Measurements from ENCODE around the gene CHIC2.
A peak's percentile ranks its signal among the peaks of the same experiment; 100 is the strongest.

Gene CHIC2

DNA sequence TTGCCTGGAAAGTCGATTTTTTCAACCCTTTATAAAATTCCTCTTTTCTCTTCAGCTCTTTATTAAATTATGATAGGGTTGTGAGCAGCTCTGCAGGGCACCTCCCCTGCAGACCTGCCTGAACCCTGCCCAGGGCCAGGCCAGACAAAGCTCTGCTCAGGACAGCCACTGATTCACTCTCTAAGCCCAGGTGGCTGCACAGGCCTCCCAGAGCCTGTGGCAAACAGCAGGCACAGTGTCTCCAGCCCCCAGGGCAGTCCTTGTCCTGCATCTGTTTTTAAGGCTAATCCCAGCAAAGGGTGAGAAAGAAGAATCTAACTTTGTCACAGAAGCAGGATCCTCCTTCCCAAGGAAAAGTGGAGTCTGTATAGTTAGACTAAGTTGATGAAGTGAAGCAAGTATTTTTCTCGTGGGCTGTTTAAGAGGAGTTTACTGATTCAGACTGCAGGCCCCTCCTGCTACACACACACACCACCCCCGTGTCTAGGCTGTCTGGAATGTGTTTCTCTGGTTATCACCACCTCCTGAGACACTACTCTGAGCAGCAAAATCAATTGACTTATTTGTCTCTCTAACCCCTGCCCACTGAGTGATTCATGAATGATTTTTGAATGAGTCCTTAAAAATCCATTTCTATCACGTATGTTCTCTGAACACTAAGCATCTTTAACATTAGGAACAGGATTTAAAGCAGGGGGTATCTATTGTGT, 101.7 kb downstream of the CHIC2 start:
- H3K36me3 ChIP-seq (ENCODE audit: low read depth): no peaks in the 10 kb centered on the region
- H3K9me3 ChIP-seq (ENCODE audit: severe bottlenecking): no peaks in the 10 kb centered on the region
- H3K27me3 ChIP-seq (ENCODE audit: insufficient read depth, poor library complexity, severe bottlenecking): no peaks in the 10 kb centered on the region
- ATAC-seq (ENCODE audit: low read depth): peak; percentile 95
- DNase-seq (ENCODE audit: low spot score): no peak
- peaks cover 22% of the 10 kb centered on the region for H3K4me1 ChIP-seq (ENCODE audit: insufficient read depth, poor library complexity, severe bottlenecking)
- no peak overlapping the region for H3K4me3 ChIP-seq (ENCODE audit: severe bottlenecking)
- TF ChIP-seq, protein P1, sequence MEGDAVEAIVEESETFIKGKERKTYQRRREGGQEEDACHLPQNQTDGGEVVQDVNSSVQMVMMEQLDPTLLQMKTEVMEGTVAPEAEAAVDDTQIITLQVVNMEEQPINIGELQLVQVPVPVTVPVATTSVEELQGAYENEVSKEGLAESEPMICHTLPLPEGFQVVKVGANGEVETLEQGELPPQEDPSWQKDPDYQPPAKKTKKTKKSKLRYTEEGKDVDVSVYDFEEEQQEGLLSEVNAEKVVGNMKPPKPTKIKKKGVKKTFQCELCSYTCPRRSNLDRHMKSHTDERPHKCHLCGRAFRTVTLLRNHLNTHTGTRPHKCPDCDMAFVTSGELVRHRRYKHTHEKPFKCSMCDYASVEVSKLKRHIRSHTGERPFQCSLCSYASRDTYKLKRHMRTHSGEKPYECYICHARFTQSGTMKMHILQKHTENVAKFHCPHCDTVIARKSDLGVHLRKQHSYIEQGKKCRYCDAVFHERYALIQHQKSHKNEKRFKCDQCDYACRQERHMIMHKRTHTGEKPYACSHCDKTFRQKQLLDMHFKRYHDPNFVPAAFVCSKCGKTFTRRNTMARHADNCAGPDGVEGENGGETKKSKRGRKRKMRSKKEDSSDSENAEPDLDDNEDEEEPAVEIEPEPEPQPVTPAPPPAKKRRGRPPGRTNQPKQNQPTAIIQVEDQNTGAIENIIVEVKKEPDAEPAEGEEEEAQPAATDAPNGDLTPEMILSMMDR (IDR thresholded peaks at IDR 0.05; ENCODE audit: poor library complexity, severe bottlenecking): no peak
- peak overlapping the region; percentile 84 for H3K27ac ChIP-seq (ENCODE audit: poor library complexity, severe bottlenecking)

DNA sequence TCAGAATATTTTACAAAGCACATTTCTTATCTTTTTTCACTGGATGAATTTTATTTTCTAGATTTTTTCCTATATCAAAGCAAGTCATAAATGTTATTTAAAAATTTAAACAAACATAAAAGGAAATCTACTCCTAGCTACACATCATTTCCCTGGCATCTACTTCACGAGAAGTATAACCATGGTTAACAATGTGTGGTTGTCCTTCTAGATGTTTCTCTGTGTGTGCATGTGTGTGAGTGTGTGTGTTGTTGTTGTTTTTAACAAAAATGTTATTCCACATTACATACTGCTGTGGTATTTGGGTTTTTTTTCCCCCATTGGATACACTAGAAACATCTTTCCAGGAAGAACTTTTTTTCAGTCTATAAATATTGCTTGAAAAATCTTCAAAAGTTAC, 103.1 kb downstream of the CHIC2 start:
- no peaks in the 10 kb centered on the region for H3K36me3 ChIP-seq (ENCODE audit: low read depth)
- TF ChIP-seq, protein P1 (IDR thresholded peaks at IDR 0.05; ENCODE audit: poor library complexity, severe bottlenecking): no peak
- DNase-seq (ENCODE audit: low spot score) (no peak), ATAC-seq (ENCODE audit: low read depth) (no peak)
- no peaks in the 10 kb centered on the region for H3K9me3 ChIP-seq (ENCODE audit: severe bottlenecking)
- no peaks in the 10 kb centered on the region for H3K27me3 ChIP-seq (ENCODE audit: insufficient read depth, poor library complexity, severe bottlenecking)
- H3K4me1 ChIP-seq (ENCODE audit: insufficient read depth, poor library complexity, severe bottlenecking): peaks cover 22% of the 10 kb centered on the region
- no peak overlapping the region for H3K4me3 ChIP-seq (ENCODE audit: severe bottlenecking)
- peak overlapping the region; percentile 84 for H3K27ac ChIP-seq (ENCODE audit: poor library complexity, severe bottlenecking)

DNA sequence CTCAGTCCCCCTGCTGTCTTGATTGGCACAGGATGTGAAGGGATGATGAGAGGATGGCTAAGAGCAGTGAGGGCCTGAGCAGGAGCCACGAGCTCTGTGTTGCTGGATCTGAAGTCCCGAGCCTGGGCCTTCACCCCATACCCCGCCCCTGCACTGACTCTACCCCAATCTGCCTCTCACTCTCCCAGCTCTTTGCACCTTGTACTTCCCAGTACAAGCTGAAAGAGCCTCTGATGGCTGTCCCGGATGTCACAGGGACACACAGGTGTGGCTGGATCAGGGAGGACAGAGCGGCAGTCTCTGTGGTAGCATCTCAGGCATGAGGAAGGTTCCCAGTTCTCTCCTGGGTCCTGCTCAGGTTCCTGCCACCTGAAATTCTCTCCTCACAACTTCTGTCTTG, 103.6 kb downstream of the CHIC2 start:
- ATAC-seq (ENCODE audit: low read depth) (no peak), DNase-seq (ENCODE audit: low spot score) (no peak)
- TF ChIP-seq, protein P1 (IDR thresholded peaks at IDR 0.05; ENCODE audit: poor library complexity, severe bottlenecking): no peak
- peaks cover 22% of the 10 kb centered on the region for H3K4me1 ChIP-seq (ENCODE audit: insufficient read depth, poor library complexity, severe bottlenecking)
- H3K9me3 ChIP-seq (ENCODE audit: severe bottlenecking): no peaks in the 10 kb centered on the region
- H3K27me3 ChIP-seq (ENCODE audit: insufficient read depth, poor library complexity, severe bottlenecking): no peaks in the 10 kb centered on the region
- H3K4me3 ChIP-seq (ENCODE audit: severe bottlenecking): no peak overlapping the region
- H3K27ac ChIP-seq (ENCODE audit: poor library complexity, severe bottlenecking): no peak overlapping the region
- no peaks in the 10 kb centered on the region for H3K36me3 ChIP-seq (ENCODE audit: low read depth)
